K562 (cell line): ENCODE data around the gene LUC7L3. TPM values are rescaled to one million over a fixed set of nuclear protein-coding genes. Genes with fewer than 3 reads are reported as not detected.

Source experiments
- ATAC-seq: fragments of 200-7000 bp; cut with Tn5 transposase; 3 replicates; pipeline ENCODE4 v1.9.1; 2020; ENCODE audit warnings: moderate library complexity
- BruUV-seq: library from RNA; stranded (reverse); fragments of 400-500 nt; replicated peaks from 2 replicates; lab custom pipeline; 2021; lab: Mats Ljungman, UMichigan
- CTCF ChIA-PET: fragments of 300-600 bp; formaldehyde crosslinking; extraction: SDS; loops from one replicate; lab custom pipeline; 2021; ENCODE audit warnings: low intra/inter-chr PET ratio; lab: Yijun Ruan, JAX
- POLR2A ChIA-PET: fragments of 300-600, 350-650 bp; sonication (Branson Sonifier 250); formaldehyde crosslinking; extraction: SDS; loops from one replicate; lab custom pipeline; 2021; ENCODE audit warnings: antibody characterized with exemption, inconsistent platforms; lab: Yijun Ruan, JAX
- DNase-seq, 4 experiments: peaks; one replicate each; pipeline versions ENCODE4 v3.0.0 to v3.0.0-alpha.2; 2011 to 2018; ENCODE audit warnings: low spot score in 3 of 4, mixed read lengths in 3 of 4; ENCODE audit errors: extremely low read depth in 1 of 4
- FAIRE-seq: peaks from 2 replicates; lab custom pipeline; 2011; peaks lifted over from hg19 to GRCh38; lab: Jason Lieb, UNC
- H2AFZ ChIP-seq: 2 replicates; pipeline ENCODE4 v1.6.0; 2011; ENCODE audit warnings: low read depth, low read length, control low read depth, inconsistent platforms
- H3K27ac ChIP-seq: fragments of 200-600 bp; 3 replicates; pipeline ENCODE4 v1.8.0; 2011; ENCODE audit warnings: low read depth, mild to moderate bottlenecking, control low read depth, inconsistent platforms, low read length, moderate library complexity, mixed read lengths; ENCODE audit errors: extremely low read depth
- H3K27me3 ChIP-seq, 2 experiments: fragments of 300-600 bp in 1 of 2; 2 replicates in 1 of 2; 3 replicates in 1 of 2; pipeline versions ENCODE4 v1.6.0 to v1.8.0; 2011; ENCODE audit warnings: inconsistent platforms in 2 of 2, low read length in 2 of 2, mild to moderate bottlenecking in 1 of 2, mixed read lengths in 1 of 2, moderate library complexity in 1 of 2; ENCODE audit not compliant: control insufficient read depth in 2 of 2, insufficient read depth in 2 of 2
- H3K36me3 ChIP-seq: fragments of 300-600 bp; 3 replicates; pipeline ENCODE4 v1.8.0; 2011; ENCODE audit warnings: mild to moderate bottlenecking, low read length, inconsistent platforms; ENCODE audit not compliant: control insufficient read depth, insufficient read depth
- H3K4me1 ChIP-seq, 2 experiments: fragments of 200-600 bp in 1 of 2; replicated peaks in 1 of 2; 2 replicates in 1 of 2; 3 replicates in 1 of 2; pipeline versions ENCODE4 v1.5.1 to v1.8.0; 2011; ENCODE audit warnings: inconsistent platforms in 2 of 2, low read length in 2 of 2, mild to moderate bottlenecking in 1 of 2, mixed read lengths in 1 of 2, moderate library complexity in 1 of 2; ENCODE audit not compliant: control insufficient read depth in 2 of 2, insufficient read depth in 2 of 2
- H3K4me2 ChIP-seq: 2 replicates; pipeline ENCODE4 v1.6.1; 2011; ENCODE audit warnings: low read length, control low read depth, inconsistent platforms, mixed read lengths; ENCODE audit not compliant: insufficient read depth
- H3K4me3 ChIP-seq: fragments of 200-600 bp; sonication (generic), shearing (Covaris generic); 2 replicates; pipeline ENCODE4 v1.5.1; 2016; ENCODE audit warnings: control low read depth, inconsistent platforms
- H3K79me2 ChIP-seq: fragments of 200-600 bp; 3 replicates; pipeline ENCODE4 v1.8.0; 2011; ENCODE audit warnings: low read length, inconsistent platforms; ENCODE audit not compliant: control insufficient read depth, insufficient read depth
- H3K9ac ChIP-seq, 2 experiments: 2 replicates each; pipeline versions ENCODE4 v1.6.0 to v1.6.1; 2011; ENCODE audit warnings: low read depth in 2 of 2, low read length in 2 of 2, control low read depth in 1 of 2, inconsistent platforms in 1 of 2, mild to moderate bottlenecking in 1 of 2, mixed read lengths in 1 of 2; ENCODE audit not compliant: insufficient read depth in 1 of 2
- H3K9me1 ChIP-seq: one replicate; pipeline ENCODE4 v1.6.0; 2011; ENCODE audit warnings: inconsistent platforms, mild to moderate bottlenecking, low read length, moderate library complexity; ENCODE audit not compliant: control insufficient read depth, insufficient read depth
- H3K9me3 ChIP-seq: replicated peaks from 2 replicates; pipeline ENCODE4 v1.5.1; 2011; ENCODE audit warnings: low read depth, low read length, inconsistent platforms; ENCODE audit not compliant: control insufficient read depth, insufficient read depth
- H4K20me1 ChIP-seq: replicated peaks from 2 replicates; pipeline ENCODE4 v1.6.1; 2011; ENCODE audit warnings: low read length, inconsistent platforms, mixed read lengths; ENCODE audit not compliant: control insufficient read depth, insufficient read depth
- ATF6 ChIP-seq: sonication (generic); formaldehyde crosslinking; IDR thresholded peaks from 2 replicates; pipeline ENCODE4 v1.4.0; 2020; ENCODE audit warnings: mild to moderate bottlenecking, missing genetic modification reagents
- CTCFL ChIP-seq: IDR thresholded peaks from 2 replicates; pipeline ENCODE4 v1.6.1; 2011; ENCODE audit warnings: borderline replicate concordance, low read depth, mild to moderate bottlenecking, moderate library complexity, low read length; ENCODE audit not compliant: insufficient read depth, poor library complexity, severe bottlenecking
- HINFP ChIP-seq: fragments of 450-650 bp; conservative IDR thresholded peaks from 2 replicates; pipeline ENCODE4 v1.6.1; 2016; ENCODE audit warnings: missing genetic modification characterization, low read depth, mild to moderate bottlenecking, control low read depth, missing compliant biosample characterization
- NCOA6 ChIP-seq: fragments of 450-650 bp; IDR thresholded peaks from 2 replicates; pipeline ENCODE4 v1.6.1; 2017; ENCODE audit warnings: mild to moderate bottlenecking
- ZNF253 ChIP-seq: fragments of 250-450 bp; sonication (Bioruptor Pico); conservative IDR thresholded peaks from 2 replicates; pipeline ENCODE4 v1.6.1; 2021; ENCODE audit warnings: mild to moderate bottlenecking
- WGBS: fragments of 100-300 bp; shearing (Covaris generic); methylation state at CpG from one replicate; pipeline ENCODE4 v1.1.6; 2016; ENCODE audit warnings: low coverage, mixed read lengths; ENCODE audit not compliant: insufficient coverage; ENCODE audit errors: missing lambda C conversion rate; 5-methylcytosine and 5-hydroxymethylcytosine counted together
- in situ Hi-C: fragments of 300-500 bp; cut with MboI; formaldehyde crosslinking; loops from 4 replicates; pipeline ENCODE4 v1.15.0; 2018; ENCODE audit warnings: inconsistent platforms, mixed read lengths
- intact Hi-C: fragments of 100-400 bp; cut with micrococcal nuclease; formaldehyde crosslinking; loops from 2 replicates; pipeline ENCODE4 v1.14.2; 2022
- polyA plus RNA-seq, 8 experiments: library from polyadenylated mRNA; depleted of rRNA in 4 of 8; stranded (reverse) in 5 of 8; unstranded in 3 of 8; fragments of >200 nt; fragmentation: Nextera tagmentation in 2 of 8; fragmentation: Illumina TruSeq in 1 of 8; extraction: Ambion mirVana in 2 of 8; extraction: Trizol in 1 of 8; gene quantifications; 2 replicates each; pipeline versions ENCODE4 v1.2.1 to v1.2.3, GENCODE V29; 2011 to 2014; ENCODE audit warnings: inconsistent platforms in 1 of 8, missing spikeins in 1 of 8
- total RNA-seq, 7 experiments: library from RNA; depleted of rRNA in 6 of 7; stranded (reverse); fragments of >200 nt in 6 of 7; fragmentation: Illumina TruSeq in 2 of 7; extraction: Trizol in 2 of 7; gene quantifications; 2 replicates each; pipeline versions ENCODE4 v1.2.1 to v1.2.3, GENCODE V29; 2011 to 2021; ENCODE audit warnings: low replicate concordance in 1 of 7

Gene LUC7L3
- total and polyA plus RNA-seq, 9 of the 15 experiments (the other 6 are each of a cell fraction or from before 2014, with no cell fraction given), result 80.8 to 284 (median 127) TPM

GRCh38 chr17:50682938-50683337 is 36.5 kb upstream of the LUC7L3 start:
- ATAC-seq, result no peak
- peaks cover 4 to 22% of the 10 kb centered on the region in 2 experiments; a peak in 4 of 5 replicates for H3K27me3 ChIP-seq
- no peaks in the 10 kb centered on the region for H3K79me2 ChIP-seq
- no peak overlapping the region for H3K4me2 ChIP-seq
- 19% methylated on average over 3 of the region's 3 CpGs for WGBS
- no peak overlapping the region for H3K27ac ChIP-seq
- no peak for FAIRE-seq
- H3K9me3 ChIP-seq, result no peaks in the 10 kb centered on the region
- H3K4me1 ChIP-seq, result peaks cover 4 to 16% of the 10 kb centered on the region in 2 experiments; a peak in 3 of 5 replicates
- no peaks in the 10 kb centered on the region for H3K36me3 ChIP-seq
- intact Hi-C loops (loop anchor here (5.0 kb wide), 1 partner anchor 201 kb away; no protein-coding TSS in a partner anchor), in situ Hi-C loops (no loop called here)
- no peaks in the 10 kb centered on the region for H3K9me1 ChIP-seq
- DNase-seq, result no peak
- TF ChIP-seq HINFP (tag), result no peak
- no peak for TF ChIP-seq ATF6
- no peak for TF ChIP-seq ZNF253 (CRISPR knock-in tag)
- no peak for TF ChIP-seq NCOA6
- TF ChIP-seq CTCFL, result no peak
- ChIA-PET POLR2A (interaction anchor here (1.1 to 1.7 kb wide), 2 partner anchors 10 to 198 kb away, joined by 3 to 5 read pairs; no protein-coding TSS in a partner anchor), CTCF (no interaction called here)
- no TSS peak for BruUV-seq
- no peak overlapping the region for H2AFZ ChIP-seq
- H4K20me1 ChIP-seq, result no peaks in the 10 kb centered on the region
- no peak overlapping the region for H3K4me3 ChIP-seq
- no peak overlapping the region for H3K9ac ChIP-seq
